Ovary (tissue), 9 donors: ENCODE data around the gene FER1L5. TPM values are rescaled to one million over a fixed set of nuclear protein-coding genes. Genes with fewer than 3 reads are reported as not detected.

Experiments used
- DNase-seq, 5 donors: peaks; one replicate each; pipeline ENCODE4 v3.0.0-alpha.2; 2019 to 2020
- H3K27ac ChIP-seq, 2 donors: fragments of 200-600 bp; one replicate each; pipeline versions ENCODE4 v1.5.1 to v1.8.0; 2019 to 2022
- H3K27me3 ChIP-seq: fragments of 200-600 bp; one replicate; pipeline ENCODE4 v1.8.0; 2022
- H3K36me3 ChIP-seq: fragments of 200-600 bp; sonication (generic); one replicate; pipeline ENCODE4 v1.5.1; 2019
- H3K4me1 ChIP-seq: one replicate; pipeline ENCODE4 v1.8.1; 2013; ENCODE audit warnings: mild to moderate bottlenecking, moderate library complexity; ENCODE audit not compliant: insufficient read depth
- H3K4me3 ChIP-seq: fragments of 200-600 bp; sonication (generic); one replicate; pipeline ENCODE4 v1.5.1; 2017
- H3K9me3 ChIP-seq, 2 donors: fragments of 200-600 bp in 1 of 2; sonication (generic) in 1 of 2; one replicate each; pipeline versions ENCODE4 v1.5.1 to v1.8.1; 2013 to 2019; ENCODE audit warnings: mild to moderate bottlenecking in 1 of 2, moderate library complexity in 1 of 2
- EP300 ChIP-seq: sonication (generic); formaldehyde crosslinking; IDR thresholded peaks from one replicate; pipeline ENCODE4 v1.6.1; 2017; ENCODE audit warnings: antibody characterized with exemption
- POLR2A ChIP-seq: fragments of 450-650 bp; IDR thresholded peaks from one replicate; pipeline ENCODE4 v1.6.1; 2017; ENCODE audit warnings: antibody characterized with exemption, mild to moderate bottlenecking, moderate library complexity
- WGBS, 3 donors: extraction: QIAGEN DNeasy Blood & Tissue Kit in 1 of 3; methylation state at CpG; one replicate each; pipeline versions ENCODE4 v1.1.5 to v1.1.7; 2013 to 2017; 5-methylcytosine and 5-hydroxymethylcytosine counted together
- intact Hi-C, 4 donors: fragments of 100-400 bp; cut with DNase I; formaldehyde crosslinking; loops; one replicate each; pipeline versions ENCODE4 v1.11.0 to v1.15.1; 2022 to 2023
- polyA plus RNA-seq, 2 donors: library from polyadenylated mRNA; stranded (reverse); fragments of 200-250 nt in 1 of 2; fragments of 350-450 nt in 1 of 2; fragmentation: Illumina TruSeq in 1 of 2; extraction: RNeasy Lipid Tissue Mini Kit (QIAGEN cat#74804) in 1 of 2; gene quantifications; one replicate each; pipeline ENCODE4 v1.2.3, GENCODE V29; 2013 to 2014
- total RNA-seq, 7 donors: library from RNA; depleted of rRNA in 2 of 7; stranded (reverse); fragments of >200 nt in 2 of 7; fragmentation: NEBNext Ultra II Directional in 3 of 7; extraction: Animal tissue kit (Norgen Biotek cat#: 25700) in 3 of 7; gene quantifications; one replicate each; pipeline versions ENCODE4 v1.1.0 to v1.2.4, GENCODE V29; 2016 to 2023
- TF ChIP-seq, protein P1 (sequence below), 3 donors: fragments of 450-650 bp in 2 of 3; fragments of 200-600 bp in 1 of 3; IDR thresholded peaks; one replicate each; pipeline versions ENCODE4 v1.5.1 to v1.8.0; 2016 to 2022; ENCODE audit warnings: antibody characterized with exemption in 3 of 3, mild to moderate bottlenecking in 1 of 3
- donor health status: DM: no; HTN: no; CAD: no; lungs with moderate emphysema.
- donor health status: DM: no; HTN: no; CAD: no.
- donor health status: Bipolar disorder and iron deficiency.
- donor health status: DM: yes; HTN: yes; CAD: no.
- donor health status: DM: no; HTN: no; CAD: no.
- donor health status: DM: yes; HTN: yes; CAD: no.

Gene FER1L5
- total and polyA plus RNA-seq, 9 donors: 0.08 to 0.80 (median 0.23) TPM

DNA sequence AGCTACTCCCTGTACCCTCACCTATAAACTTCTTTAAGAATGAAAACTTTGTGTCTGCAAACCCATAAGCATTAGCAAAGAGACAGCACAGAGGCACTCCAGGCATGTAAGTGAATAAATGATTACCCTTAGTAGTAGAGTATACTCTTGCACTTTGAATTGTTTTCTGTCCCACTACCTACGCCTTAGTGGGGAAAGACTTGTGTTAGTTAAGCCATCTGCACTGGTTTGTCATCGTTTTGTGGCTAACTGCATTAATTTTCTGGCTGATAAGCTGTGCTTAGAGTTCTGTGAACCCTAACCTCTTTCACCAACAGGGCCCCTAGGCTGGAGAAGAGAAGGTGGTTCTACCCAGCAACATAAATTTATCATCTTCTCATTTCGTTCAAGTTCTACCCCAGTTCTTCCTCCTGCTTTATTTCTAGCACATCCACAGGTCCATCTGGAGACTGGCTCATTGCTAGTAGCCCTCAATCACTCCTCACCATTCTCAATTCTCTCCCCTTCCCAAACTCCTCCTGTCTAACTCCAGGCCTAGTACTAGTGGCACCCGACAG, 96.6 kb downstream of the FER1L5 start:
- Histone ChIP-seq H3K36me3 (no peaks in the 10 kb centered on the region), H3K27me3 (no peaks in the 10 kb centered on the region), H3K9me3 (no peaks in the 10 kb centered on the region), H3K4me3 (peak overlapping the region; percentile 85), H3K4me1 (peaks cover 6% of the 10 kb centered on the region), H3K27ac (peak overlapping the region; percentile 62 to 68)
- no peak for DNase-seq
- intact Hi-C loops: no loop called here
- TF ChIP-seq POLR2A (no peak), EP300 (no peak)
- TF ChIP-seq, protein P1, sequence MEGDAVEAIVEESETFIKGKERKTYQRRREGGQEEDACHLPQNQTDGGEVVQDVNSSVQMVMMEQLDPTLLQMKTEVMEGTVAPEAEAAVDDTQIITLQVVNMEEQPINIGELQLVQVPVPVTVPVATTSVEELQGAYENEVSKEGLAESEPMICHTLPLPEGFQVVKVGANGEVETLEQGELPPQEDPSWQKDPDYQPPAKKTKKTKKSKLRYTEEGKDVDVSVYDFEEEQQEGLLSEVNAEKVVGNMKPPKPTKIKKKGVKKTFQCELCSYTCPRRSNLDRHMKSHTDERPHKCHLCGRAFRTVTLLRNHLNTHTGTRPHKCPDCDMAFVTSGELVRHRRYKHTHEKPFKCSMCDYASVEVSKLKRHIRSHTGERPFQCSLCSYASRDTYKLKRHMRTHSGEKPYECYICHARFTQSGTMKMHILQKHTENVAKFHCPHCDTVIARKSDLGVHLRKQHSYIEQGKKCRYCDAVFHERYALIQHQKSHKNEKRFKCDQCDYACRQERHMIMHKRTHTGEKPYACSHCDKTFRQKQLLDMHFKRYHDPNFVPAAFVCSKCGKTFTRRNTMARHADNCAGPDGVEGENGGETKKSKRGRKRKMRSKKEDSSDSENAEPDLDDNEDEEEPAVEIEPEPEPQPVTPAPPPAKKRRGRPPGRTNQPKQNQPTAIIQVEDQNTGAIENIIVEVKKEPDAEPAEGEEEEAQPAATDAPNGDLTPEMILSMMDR (IDR thresholded peaks at IDR 0.05): no peak
- 9 to 13% (median 12%) methylated on average over 4 of the region's 4 CpGs for WGBS, 3 donors

DNA sequence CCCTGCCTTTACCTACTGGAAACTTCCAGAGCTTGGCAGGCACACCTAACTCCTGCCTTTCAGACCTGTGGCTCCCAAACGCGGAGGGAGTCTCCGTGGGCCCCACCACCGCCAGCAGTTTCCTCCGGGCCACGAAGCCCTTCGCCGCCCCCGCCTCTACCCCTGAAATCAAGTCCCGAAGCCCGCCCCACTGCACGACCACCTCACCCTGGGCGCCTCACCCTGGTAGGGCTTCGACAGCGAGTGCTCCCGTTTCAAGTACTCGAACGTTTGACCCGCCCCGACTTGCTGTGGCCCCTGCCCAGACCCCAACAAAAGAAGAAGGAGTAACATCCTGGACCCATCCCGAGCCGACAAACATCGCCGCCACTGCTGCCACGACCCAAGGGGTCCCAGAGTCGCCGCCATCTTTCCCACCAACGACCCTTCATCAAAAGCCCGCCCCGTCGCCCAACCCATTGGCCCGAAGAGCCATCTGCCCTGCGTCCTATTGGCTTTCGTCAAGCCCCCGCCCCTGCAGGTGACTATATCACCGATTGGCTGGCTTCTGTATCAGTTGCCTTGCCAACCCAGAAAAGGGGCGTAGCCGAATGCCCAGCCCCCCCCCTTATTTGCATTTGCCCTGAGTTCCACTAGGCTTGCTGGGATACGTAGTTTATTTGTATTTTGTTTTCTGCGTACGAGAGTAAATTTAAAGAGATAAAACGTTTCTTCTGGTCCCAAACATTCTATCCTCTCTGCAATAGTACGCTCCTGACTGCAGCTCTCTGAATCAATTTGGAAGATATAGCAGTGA, 97.3 kb downstream of the FER1L5 start, which contains the start of gene LMAN2L:
Gene LMAN2L, minus strand, starts transcription at position 432 of the 796 bp plus-strand sequence. Its CDS starts 24 bp downstream, at position 408.
- Histone ChIP-seq H3K4me1 (peaks cover 4% of the 10 kb centered on the region), H3K27me3 (no peaks in the 10 kb centered on the region), H3K27ac (peak within 1 kb of the TSS; percentile 62 to 68), H3K9me3 (no peaks in the 10 kb centered on the region), H3K4me3 (peak within 1 kb of the TSS; percentile 85), H3K36me3 (no peaks in the 10 kb centered on the region)
- peak; percentile 96 to 99 (median 97) for DNase-seq
- intact Hi-C loops: loop anchor here in 2 of 4 donors (2.0 to 10.0 kb wide), 3 partner anchors 21 to 215 kb away; partner anchors contain the start of genes CNNM4 (in 1 of the 2) and FER1L5 (in 1 of the 2)
- WGBS, 3 donors: 0 to 1% (median 1%) methylated on average over 43 of the region's 43 CpGs
- TF ChIP-seq, protein P1 (IDR thresholded peaks at IDR 0.05): no peak
- peak; percentile 61 for TF ChIP-seq POLR2A

DNA sequence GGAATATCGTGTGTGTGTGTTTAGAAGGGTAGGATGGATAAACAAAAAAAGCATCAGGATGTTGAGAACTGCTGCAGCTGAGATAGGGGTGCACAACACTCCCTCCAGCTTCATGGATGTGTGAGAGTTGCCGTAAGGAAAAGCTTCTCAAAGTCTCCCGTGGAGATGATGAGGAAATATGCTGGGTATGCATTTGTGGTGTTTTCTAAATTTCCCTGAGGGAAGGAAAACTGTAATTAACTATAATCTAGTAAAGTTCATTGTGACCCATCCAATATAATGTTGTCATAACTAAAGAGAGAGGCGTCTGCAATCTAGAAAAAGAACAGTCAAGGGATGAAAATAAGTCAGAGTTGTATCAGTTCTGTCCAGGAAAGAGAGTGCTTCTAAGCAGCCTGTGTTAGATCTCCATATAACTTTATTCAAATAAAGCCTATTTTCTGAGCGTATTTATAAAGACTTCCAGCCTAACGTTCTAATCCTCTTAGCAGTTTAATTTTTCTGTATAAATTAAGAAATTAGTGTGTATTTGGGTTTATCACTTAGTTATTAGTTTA, 104.6 kb downstream of the FER1L5 start:
- no peak overlapping the region for H3K27ac ChIP-seq

DNA sequence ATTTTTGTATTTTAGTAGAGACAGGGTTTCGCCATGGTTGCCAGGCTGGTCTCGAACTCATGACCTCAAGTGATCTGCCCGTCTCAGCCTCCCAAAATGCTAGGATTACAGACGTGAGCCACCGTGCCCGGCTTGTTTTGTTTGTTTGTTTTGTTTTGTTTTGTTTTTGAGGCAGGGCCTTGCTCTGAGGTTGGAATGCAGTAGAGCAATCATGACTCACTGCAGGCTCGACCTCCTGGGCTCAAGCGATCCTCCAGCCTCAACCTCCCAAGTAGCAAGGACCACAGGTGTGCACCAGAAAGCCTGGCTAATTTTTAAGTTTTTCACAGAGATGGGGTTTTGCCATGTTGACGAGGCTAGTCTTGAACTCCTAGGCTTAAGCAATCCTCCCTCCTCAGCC, 109.2 kb downstream of the FER1L5 start:
- no peaks in the 10 kb centered on the region for H3K27me3 ChIP-seq
- no peak overlapping the region for H3K4me3 ChIP-seq
- WGBS, 3 donors: 71 to 92% (median 85%) methylated on average over 9 of the region's 9 CpGs
- no peak overlapping the region for H3K27ac ChIP-seq
- no peak for DNase-seq
- H3K36me3 ChIP-seq: no peaks in the 10 kb centered on the region
- peaks cover 5% of the 10 kb centered on the region for H3K4me1 ChIP-seq
- TF ChIP-seq POLR2A: no peak
- no peak for TF ChIP-seq EP300
- TF ChIP-seq, protein P1 (IDR thresholded peaks at IDR 0.05): no peak
- intact Hi-C loops: no loop called here
- H3K9me3 ChIP-seq: no peaks in the 10 kb centered on the region

More for the DNA sequence above, 104.6 kb downstream of the FER1L5 start:
- DNase-seq: no peak
- no peaks in the 10 kb centered on the region for H3K27me3 ChIP-seq
- H3K36me3 ChIP-seq: no peaks in the 10 kb centered on the region
- peaks cover 7% of the 10 kb centered on the region for H3K4me1 ChIP-seq
- H3K9me3 ChIP-seq: no peaks in the 10 kb centered on the region
- no peak overlapping the region for H3K4me3 ChIP-seq
- WGBS, 3 donors: 5 to 16% (median 6%) methylated on average over 6 of the region's 6 CpGs
- intact Hi-C loops: loop anchor here in 2 of 4 donors (10.0 kb wide), 2 partner anchors 102 to 208 kb away; partner anchors contain the start of gene FER1L5 (in 1 of the 2)
- no peak for TF ChIP-seq EP300
